ENCODE results near the gene ANKFN1. TPM values are rescaled to one million over a fixed set of nuclear protein-coding genes. Genes with fewer than 3 reads are reported as not detected.

Gene ANKFN1, protein sequence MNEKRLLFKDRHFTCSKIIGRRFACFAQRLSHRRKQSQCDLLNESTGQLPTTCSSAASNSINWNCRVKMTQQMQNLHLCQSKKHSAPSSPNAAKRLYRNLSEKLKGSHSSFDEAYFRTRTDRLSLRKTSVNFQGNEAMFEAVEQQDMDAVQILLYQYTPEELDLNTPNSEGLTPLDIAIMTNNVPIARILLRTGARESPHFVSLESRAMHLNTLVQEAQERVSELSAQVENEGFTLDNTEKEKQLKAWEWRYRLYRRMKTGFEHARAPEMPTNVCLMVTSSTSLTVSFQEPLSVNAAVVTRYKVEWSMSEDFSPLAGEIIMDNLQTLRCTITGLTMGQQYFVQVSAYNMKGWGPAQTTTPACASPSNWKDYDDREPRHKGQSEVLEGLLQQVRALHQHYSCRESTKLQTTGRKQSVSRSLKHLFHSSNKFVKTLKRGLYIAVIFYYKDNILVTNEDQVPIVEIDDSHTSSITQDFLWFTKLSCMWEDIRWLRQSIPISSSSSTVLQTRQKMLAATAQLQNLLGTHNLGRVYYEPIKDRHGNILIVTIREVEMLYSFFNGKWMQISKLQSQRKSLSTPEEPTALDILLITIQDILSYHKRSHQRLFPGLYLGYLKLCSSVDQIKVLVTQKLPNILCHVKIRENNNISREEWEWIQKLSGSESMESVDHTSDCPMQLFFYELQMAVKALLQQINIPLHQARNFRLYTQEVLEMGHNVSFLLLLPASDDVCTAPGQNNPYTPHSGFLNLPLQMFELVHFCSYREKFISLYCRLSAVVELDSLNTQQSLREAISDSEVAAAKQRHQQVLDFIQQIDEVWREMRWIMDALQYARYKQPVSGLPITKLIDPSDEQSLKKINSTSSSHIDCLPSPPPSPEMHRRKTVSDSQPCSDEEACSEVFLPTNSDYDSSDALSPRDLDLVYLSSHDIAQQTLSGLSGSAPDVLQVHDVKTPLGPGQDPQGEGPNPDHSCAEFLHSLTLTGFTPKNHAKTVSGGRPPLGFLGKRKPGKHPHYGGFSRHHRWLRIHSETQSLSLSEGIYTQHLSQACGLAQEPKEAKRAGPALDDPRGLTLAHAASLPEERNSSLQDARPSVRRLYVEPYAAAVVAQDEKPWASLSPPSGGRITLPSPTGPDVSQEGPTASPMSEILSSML
- 0.75 TPM for total RNA-seq
- long read RNA-seq: 0 reads

DNA sequence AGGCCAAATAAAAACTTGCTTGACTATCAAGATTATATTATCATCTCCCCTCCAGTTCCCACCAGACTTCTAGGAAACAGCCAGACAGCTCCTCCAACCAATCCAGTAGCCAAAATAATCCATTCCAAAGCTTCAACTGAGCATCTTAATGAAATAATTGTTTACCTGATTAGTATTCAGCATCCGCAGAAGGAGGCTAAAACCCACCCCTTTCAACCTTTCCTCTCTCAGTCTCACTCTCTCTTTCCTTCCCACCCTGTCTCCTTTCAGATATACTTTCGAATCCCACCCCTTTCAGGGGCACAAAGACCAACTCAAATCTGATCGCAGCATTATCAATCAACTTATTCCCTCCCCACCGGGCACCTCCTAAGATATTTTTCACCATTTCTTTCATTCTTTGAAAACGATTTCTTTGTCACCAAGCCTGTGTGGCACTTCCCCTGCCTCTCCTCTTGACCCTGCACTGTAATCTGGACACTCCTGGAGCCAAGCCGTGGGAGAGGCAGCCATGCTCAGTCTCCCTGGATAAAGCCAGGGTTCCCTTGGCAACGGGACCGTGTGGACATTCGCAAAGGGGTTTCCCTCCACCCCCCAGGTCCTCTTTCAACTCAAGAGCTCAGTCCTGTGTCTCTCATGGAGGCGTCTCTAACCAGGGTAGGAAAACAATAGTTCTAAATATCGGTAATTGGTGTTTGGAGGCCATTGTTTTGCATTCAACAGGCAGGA lies at the start of gene ANKFN1:
Gene ANKFN1 (plus strand): TSS at position 602 of the 729 bp plus-strand sequence. CDS start 59,193 bp downstream, outside the sequence.
- TF ChIP-seq, protein P1, sequence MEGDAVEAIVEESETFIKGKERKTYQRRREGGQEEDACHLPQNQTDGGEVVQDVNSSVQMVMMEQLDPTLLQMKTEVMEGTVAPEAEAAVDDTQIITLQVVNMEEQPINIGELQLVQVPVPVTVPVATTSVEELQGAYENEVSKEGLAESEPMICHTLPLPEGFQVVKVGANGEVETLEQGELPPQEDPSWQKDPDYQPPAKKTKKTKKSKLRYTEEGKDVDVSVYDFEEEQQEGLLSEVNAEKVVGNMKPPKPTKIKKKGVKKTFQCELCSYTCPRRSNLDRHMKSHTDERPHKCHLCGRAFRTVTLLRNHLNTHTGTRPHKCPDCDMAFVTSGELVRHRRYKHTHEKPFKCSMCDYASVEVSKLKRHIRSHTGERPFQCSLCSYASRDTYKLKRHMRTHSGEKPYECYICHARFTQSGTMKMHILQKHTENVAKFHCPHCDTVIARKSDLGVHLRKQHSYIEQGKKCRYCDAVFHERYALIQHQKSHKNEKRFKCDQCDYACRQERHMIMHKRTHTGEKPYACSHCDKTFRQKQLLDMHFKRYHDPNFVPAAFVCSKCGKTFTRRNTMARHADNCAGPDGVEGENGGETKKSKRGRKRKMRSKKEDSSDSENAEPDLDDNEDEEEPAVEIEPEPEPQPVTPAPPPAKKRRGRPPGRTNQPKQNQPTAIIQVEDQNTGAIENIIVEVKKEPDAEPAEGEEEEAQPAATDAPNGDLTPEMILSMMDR (IDR thresholded peaks at IDR 0.05): no peak
- no peak within 1 kb of the TSS for H3K27ac ChIP-seq
- no peaks in the 10 kb centered on the region for H3K27me3 ChIP-seq
- no peaks in the 10 kb centered on the region for H3K36me3 ChIP-seq
- intact Hi-C loops (cut with DNase I): no loop called here
- no peak for DNase-seq
- ATAC-seq: no peak
- no peak within 1 kb of the TSS for H3K4me3 ChIP-seq
- H3K9me3 ChIP-seq: no peaks in the 10 kb centered on the region
- no peaks in the 10 kb centered on the region for H3K4me1 ChIP-seq

DNA sequence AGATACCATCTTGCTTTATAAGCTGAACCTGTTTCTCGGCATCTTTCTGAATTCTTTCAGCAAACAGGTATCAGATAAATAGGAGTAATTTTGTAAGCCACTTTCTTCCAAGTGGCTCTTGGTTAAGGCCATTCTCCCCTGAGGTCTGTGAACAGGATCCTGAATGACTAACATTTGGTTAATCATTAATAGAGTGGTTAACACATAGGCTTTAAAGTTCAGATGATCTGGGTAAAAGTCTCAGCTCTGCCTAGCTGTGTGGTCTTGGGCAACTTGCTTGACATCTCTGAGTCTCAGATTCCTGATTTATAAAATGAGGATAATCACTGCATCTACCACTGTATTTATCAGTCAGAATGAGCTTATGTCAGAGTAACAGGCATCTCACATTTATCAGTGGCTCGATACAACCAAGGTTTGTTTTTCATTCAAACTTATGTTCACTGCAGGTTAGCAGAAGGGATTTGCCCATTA lies 44.4 kb upstream of the ANKFN1 start:
- Histone ChIP-seq H3K27me3 (no peaks in the 10 kb centered on the region), H3K9me3 (no peaks in the 10 kb centered on the region), H3K4me1 (no peaks in the 10 kb centered on the region), H3K27ac (no peak overlapping the region), H3K36me3 (no peaks in the 10 kb centered on the region), H3K4me3 (no peak overlapping the region)
- ATAC-seq: peak; percentile 73
- no peak for DNase-seq
- intact Hi-C loops (cut with DNase I): no loop called here
- TF ChIP-seq, protein P1 (IDR thresholded peaks at IDR 0.05): no peak

DNA sequence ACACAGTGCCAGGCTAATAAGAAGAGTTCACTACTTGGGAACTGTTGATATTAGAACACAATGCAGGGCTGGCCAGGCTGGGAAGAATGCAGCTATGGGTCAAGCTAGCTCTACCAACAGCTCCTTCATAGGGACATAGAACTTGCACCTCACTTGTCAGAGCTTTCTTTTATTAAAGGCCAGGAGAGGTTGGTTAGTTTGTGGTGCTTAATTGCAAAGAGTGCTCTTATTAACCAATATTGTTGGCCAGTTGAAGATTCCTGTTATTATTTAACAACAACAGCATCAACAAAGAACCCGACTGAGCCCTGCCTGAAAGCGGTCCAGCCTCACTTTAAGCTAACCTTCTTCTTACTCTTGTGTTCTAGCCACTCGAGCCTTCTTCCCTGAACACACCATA lies 43.4 kb upstream of the ANKFN1 start:
- no peak overlapping the region for H3K27ac ChIP-seq
- no peaks in the 10 kb centered on the region for H3K9me3 ChIP-seq
- H3K36me3 ChIP-seq: no peaks in the 10 kb centered on the region
- no peaks in the 10 kb centered on the region for H3K4me1 ChIP-seq
- ATAC-seq: no peak
- intact Hi-C loops (cut with DNase I): no loop called here
- H3K4me3 ChIP-seq: no peak overlapping the region
- no peaks in the 10 kb centered on the region for H3K27me3 ChIP-seq
- TF ChIP-seq, protein P1 (IDR thresholded peaks at IDR 0.05): no peak
- no peak for DNase-seq

DNA sequence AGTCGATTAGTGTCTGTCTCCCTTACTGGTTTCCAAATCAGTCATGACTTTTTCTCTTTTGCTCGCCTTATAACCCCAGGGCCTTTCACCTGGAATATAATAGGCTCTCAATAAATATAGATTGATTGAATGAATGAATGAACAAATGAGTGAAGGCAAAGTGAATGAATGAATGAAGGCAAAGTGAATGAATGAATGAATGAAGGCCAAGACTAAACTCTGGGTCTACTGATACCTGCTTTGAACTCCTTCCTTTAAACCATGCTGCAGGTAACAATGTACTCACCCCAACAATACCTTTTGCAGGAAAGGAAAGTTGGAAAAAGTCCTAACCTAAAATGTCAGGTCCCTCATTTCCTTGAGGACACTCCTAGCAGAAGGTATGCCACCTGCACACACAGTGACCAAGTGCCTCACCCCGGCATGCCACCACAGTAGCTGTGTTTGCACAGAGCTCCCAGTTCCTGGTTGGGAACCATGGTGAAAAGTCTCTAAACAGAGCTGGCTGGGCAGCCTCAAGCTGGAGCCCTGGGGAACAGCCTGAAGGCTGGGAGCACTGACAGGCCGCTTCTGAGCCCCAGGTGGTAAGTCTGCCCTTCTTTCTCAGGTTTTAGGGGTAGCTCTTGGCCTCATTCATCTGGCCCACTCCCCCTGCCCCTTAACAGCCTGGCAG lies 42.7 kb upstream of the ANKFN1 start:
- no peaks in the 10 kb centered on the region for H3K4me1 ChIP-seq
- no peaks in the 10 kb centered on the region for H3K27me3 ChIP-seq
- TF ChIP-seq, protein P1 (IDR thresholded peaks at IDR 0.05): no peak
- DNase-seq (peak; percentile 69), ATAC-seq (peak; percentile 79)
- intact Hi-C loops (cut with DNase I): no loop called here
- no peaks in the 10 kb centered on the region for H3K9me3 ChIP-seq
- no peak overlapping the region for H3K4me3 ChIP-seq
- peak overlapping the region; percentile 14 for H3K27ac ChIP-seq
- no peaks in the 10 kb centered on the region for H3K36me3 ChIP-seq
